GM13977 (cell line): Measurements from ENCODE around the gene TEKT3.

Source experiments
- DNase-seq: peaks from one replicate; pipeline ENCODE4 v3.0.0; 2012; ENCODE audit warnings: low spot score
- CTCF ChIP-seq: IDR thresholded peaks from 2 replicates; pipeline ENCODE4 v1.5.1; 2012; ENCODE audit warnings: mild to moderate bottlenecking, control low read depth; ENCODE audit not compliant: insufficient read depth; ENCODE audit errors: extremely low read depth, missing control alignments
- in situ Hi-C: fragments of 300-500 bp; cut with MboI; formaldehyde crosslinking; loops from one replicate; pipeline ENCODE4 v1.12.0; 2022; ENCODE audit warnings: low sequenced_read_pairs, low pct_unique_long_range_greater_than_20kb, mixed read lengths, inconsistent platforms; ENCODE audit not compliant: unreplicated experiment

TEKT3 gene

DNA sequence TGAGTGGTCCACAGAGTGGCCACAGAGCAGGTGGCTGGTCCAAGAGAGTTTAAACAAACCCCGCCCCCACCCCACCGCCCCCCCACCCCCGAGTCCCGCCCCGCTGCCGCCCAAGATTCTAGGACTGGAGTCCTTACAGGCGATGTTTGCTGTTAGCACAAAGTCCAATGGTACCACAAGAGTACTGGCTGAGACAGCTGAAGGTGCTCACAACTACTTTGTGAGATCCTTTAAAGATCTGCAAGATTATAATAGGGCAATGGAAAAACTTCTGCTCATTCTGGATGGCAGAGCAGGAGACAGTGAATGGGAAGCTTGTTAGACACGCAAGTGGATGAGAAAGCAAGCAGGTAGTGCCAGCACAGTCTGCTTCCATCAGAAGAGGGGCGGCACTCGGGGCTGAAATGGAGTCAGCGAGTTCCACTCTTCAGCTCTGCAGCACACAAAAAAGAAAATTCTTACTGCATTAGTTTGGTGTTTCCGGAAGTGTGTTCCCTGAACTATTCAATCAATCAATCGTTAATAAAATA is 4.7 kb upstream of the TEKT3 start:
- in situ Hi-C loops: no loop called here
- no peak for TF ChIP-seq CTCF
- no peak for DNase-seq

DNA sequence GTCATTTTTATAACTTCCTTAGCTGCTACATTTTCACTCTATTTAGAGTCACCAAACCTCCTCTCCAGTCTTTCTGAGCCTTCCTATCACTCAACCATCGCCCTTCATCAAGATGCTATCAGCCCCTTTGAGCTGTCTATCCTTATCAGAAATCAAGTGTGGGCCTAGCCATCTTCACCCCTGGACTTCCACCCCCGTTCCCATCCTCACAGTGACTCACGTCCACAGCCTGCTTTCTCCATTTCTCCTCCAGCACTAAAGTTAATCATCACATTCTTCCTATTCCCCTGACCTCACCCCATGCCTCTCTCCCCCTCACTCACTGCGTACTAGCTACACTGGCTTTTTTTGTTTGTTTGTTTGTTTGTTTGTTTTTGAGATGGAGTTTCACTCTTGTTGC is 2.4 kb upstream of the TEKT3 start:
- no peak for TF ChIP-seq CTCF
- in situ Hi-C loops: no loop called here
- DNase-seq: no peak

GRCh38 chr17:15342460-15342859 is 1.1 kb upstream of the TEKT3 start:
- in situ Hi-C loops: no loop called here
- no peak for TF ChIP-seq CTCF
- DNase-seq: no peak

DNA sequence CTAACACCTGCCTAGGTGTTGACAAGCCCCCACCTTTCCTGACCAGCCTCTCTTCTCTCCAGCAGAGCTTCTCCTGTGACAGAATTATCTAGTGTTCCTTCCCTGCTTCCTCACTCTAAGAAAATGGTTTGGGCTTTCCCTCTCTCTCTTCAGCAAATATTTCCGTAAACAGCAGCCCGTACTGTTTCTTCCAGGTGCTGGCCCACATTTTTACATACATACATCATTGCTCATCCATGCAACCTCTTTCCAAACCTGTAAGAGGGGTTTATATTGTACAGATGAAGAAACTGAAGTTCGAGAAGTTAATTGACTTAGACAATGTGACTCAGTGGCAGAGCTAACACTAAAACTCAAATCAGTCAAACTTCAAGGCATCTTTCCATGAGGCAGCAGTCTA is 569 bp upstream of the TEKT3 start:
- no peak for TF ChIP-seq CTCF
- in situ Hi-C loops: no loop called here
- no peak for DNase-seq

DNA sequence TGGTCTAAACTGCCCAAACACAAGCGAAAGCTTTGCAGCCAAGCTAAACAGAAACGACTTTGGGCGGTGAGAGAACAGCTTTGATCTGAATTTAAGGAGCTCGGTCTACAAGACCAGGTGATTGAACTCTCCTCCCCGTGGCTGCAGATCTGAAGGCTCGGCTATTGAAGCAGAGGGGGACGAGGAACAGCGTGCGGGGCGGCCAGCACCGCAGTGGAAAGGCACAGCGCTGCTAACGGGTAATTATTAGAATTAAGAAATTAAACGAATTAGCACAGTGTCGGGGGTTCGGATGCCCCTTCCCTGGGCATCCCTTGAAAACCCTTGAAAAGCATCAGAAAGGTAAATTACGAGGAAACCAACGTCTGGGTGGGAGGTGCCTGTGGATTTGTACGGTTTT is 431 bp downstream of the TEKT3 start:
- in situ Hi-C loops: no loop called here
- no peak for TF ChIP-seq CTCF
- no peak for DNase-seq

DNA sequence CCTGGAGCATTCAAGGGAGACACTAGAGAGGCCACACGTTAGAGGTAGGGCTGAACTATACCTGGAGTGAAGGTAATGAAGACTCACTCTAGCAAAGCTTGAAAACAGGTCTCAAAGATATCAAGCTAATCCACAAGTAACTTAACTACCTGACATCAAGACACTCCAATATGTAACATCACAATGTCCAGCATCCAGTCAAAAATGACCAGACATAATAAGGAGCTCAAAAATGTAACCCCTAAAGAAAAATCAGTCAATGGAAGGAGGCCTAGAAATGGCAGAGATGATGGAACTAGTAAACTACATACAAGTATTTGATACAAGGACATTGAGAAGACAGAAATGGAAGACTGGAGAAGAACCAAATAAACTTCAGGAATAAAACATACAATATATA is 6.0 kb downstream of the TEKT3 start:
- DNase-seq: no peak
- in situ Hi-C loops: no loop called here
- TF ChIP-seq CTCF: no peak

GRCh38 chr17:15334266-15334665 is 7.1 kb downstream of the TEKT3 start:
- in situ Hi-C loops: no loop called here
- DNase-seq: no peak
- TF ChIP-seq CTCF: no peak
